Adrenal gland (tissue), 5 donors: ENCODE data around the gene MARK3.

Experiments
- POLR2A ChIP-seq, 2 donors: fragments of 450-650 bp; IDR thresholded peaks; one replicate each; pipeline ENCODE4 v1.6.1; 2017; ENCODE audit warnings: antibody characterized with exemption in 2 of 2, mild to moderate bottlenecking in 2 of 2, moderate library complexity in 1 of 2
- TF ChIP-seq, protein P1 (sequence below), 6 experiments: fragments of 450-650 bp in 4 of 6; fragments of 200-600 bp in 2 of 6; sonication (generic) in 1 of 6; IDR thresholded peaks; 1 replicate in 5 of 6; 2 replicates in 1 of 6; pipeline versions ENCODE4 v1.5.1 to v1.8.0; 2016 to 2021; ENCODE audit warnings: antibody characterized with exemption in 6 of 6, mild to moderate bottlenecking in 2 of 6, moderate library complexity in 1 of 6
- donor health status: DM: no; HTN: no; CAD: no.

DNA sequence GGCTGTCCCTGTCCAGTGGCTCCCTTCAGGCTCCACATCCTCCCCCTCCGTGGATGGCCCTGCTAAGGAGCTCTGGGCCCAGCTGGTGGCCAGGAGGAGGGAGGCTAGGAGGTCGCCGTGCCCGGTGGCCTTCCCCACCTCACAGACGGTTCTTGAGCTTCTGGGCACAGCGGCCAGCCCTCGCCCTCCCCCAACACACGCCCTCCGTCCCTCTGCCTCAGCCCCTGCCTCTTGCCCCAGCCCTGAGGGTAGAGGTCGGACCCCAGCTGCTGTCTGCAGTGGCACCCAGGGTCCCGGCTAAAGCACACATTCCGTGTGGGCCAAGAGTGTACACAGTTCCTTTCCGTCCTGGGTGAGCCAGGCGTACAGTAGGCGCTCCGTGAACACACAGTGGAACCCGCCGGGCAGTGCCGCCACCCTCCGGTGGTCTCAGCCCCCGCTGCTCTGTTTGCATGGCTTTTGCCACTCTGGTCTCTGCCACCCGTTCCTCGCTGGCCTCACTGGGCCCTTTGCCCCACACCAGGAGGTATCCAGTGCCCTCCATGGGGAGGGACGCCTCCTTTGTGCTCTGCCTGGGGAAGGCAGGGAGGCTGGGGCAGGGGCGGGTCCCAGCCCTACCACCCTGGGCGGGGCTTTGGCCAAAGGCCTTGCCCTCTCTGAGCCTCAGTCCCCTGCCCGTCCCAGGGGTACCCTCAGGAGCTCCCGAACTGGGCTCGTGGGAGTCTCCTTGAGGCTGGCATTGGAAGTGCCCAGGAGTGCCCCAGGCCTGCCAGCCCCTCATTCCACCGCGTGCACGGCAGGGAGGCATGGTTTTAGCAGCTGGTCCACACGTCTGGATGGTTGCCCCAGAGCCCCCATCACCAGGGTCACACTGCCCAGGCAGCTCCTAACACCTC, 156.7 kb downstream of the MARK3 start:
- TF ChIP-seq POLR2A (IDR thresholded peaks at IDR 0.05), result no peak
- TF ChIP-seq, protein P1, sequence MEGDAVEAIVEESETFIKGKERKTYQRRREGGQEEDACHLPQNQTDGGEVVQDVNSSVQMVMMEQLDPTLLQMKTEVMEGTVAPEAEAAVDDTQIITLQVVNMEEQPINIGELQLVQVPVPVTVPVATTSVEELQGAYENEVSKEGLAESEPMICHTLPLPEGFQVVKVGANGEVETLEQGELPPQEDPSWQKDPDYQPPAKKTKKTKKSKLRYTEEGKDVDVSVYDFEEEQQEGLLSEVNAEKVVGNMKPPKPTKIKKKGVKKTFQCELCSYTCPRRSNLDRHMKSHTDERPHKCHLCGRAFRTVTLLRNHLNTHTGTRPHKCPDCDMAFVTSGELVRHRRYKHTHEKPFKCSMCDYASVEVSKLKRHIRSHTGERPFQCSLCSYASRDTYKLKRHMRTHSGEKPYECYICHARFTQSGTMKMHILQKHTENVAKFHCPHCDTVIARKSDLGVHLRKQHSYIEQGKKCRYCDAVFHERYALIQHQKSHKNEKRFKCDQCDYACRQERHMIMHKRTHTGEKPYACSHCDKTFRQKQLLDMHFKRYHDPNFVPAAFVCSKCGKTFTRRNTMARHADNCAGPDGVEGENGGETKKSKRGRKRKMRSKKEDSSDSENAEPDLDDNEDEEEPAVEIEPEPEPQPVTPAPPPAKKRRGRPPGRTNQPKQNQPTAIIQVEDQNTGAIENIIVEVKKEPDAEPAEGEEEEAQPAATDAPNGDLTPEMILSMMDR (IDR thresholded peaks at IDR 0.05), result no peak
